GM18951 (cell line): ENCODE results near the gene MAST1.
"Not testable (repeated sequence)": the region's sequence is repeated elsewhere in the genome, so short reads cannot be mapped to it uniquely, and the experiment has no call there.

Source experiments
- POLR2A ChIP-seq: IDR thresholded peaks from 4 replicates; pipeline ENCODE4 v1.6.1; 2011; ENCODE audit warnings: mild to moderate bottlenecking; ENCODE audit not compliant: insufficient read length, insufficient read depth; ENCODE audit errors: extremely low read depth
- in situ Hi-C: fragments of 300-500 bp; cut with MboI; formaldehyde crosslinking; loops from one replicate; pipeline ENCODE4 v1.12.0; 2022; ENCODE audit warnings: low sequenced_read_pairs, mixed read lengths, inconsistent platforms; ENCODE audit not compliant: unreplicated experiment

Gene MAST1

GRCh38 chr19:12841094-12841493 lies 2.8 kb downstream of the MAST1 start:
- no peak for TF ChIP-seq POLR2A
- in situ Hi-C loops = no loop called here

- no peak for TF ChIP-seq POLR2A
- in situ Hi-C loops = no loop called here
These were observed 4.2 kb downstream of the MAST1 start for GRCh38 chr19:12842511-12842910.

GRCh38 chr19:12843328-12843727 lies 5.0 kb downstream of the MAST1 start:
- no peak for TF ChIP-seq POLR2A
- in situ Hi-C loops = no loop called here

DNA sequence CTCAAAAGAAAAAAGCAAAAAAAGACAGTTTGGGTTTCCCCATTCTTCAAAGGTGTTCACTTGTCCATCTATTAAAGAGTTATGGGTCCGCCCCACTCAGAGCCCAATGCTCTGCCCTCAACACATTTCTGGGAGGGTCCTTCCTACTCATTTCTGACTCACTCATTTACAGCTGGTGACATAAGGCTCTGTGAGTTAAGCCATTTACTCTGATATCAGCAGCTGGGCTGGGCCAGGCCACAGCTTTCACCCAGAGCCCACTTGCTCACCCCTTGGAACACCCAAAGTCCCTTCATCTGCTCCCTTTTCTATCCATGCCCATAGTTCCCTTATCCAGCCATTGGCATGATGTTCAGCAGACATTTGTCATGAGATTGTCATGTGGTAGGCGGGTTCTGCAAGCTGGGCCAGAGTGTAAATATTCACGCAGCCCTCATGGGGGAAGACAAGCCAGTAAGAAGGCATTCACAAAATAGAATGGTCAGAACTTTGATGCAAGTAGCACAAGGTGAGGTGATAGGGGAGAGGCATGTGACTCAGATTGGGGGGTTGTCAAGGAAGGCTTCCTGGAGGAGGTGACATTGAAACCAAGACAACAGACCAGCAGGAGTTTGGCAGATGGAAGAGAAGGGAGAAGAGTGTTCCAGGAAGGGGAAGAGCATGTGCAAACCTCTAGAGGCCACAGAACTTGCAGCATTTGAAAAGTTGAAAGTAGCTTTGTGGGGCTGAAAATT lies 5.9 kb downstream of the MAST1 start:
- in situ Hi-C loops = no loop called here
- no peak for TF ChIP-seq POLR2A

GRCh38 chr19:12846613-12847012 lies 8.3 kb downstream of the MAST1 start:
- in situ Hi-C loops = not testable (repeated sequence)

DNA sequence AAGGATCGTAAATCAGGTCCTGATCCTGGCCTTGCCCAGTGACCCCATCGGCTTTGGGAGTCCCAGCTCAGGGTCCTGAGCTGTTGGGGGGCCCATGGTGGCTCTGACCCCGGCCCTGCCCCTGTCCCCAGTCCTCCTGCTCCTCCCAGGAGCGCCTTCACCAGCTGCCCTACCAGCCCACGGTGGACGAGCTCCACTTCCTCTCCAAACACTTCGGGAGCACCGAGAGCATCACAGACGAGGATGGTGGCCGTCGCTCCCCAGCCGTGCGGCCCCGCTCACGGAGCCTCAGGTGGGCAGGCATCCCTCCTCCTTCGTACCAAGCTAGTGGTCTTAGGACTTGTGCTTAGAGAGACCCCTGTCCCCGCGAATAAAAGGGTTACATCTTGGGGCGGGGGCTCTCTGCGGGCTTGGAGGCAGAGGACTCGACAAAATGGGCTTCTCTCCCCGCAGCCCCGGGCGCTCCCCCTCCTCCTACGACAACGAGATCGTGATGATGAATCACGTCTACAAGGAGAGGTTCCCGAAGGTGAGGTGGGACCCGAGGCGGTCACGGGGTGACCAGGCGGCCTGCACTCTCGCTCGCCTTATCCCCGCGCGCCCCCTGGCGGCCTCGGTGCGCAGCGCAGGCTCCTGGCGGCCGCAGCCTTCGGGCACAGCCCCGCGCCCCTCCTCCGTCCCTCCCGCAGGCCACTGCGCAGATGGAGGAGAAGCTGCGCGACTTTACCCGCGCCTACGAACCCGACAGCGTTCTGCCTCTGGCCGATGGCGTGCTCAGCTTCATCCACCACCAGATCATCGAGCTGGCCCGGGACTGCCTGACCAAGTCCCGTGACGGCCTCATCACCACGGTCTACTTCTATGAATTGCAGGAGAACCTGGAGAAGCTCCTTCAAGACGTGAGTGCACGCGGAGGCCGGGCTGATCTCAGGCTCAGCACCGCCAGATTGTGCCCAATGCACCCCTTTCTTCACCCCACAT lies 9.1 kb downstream of the MAST1 start:
- in situ Hi-C loops = no loop called here
- no peak for TF ChIP-seq POLR2A

DNA sequence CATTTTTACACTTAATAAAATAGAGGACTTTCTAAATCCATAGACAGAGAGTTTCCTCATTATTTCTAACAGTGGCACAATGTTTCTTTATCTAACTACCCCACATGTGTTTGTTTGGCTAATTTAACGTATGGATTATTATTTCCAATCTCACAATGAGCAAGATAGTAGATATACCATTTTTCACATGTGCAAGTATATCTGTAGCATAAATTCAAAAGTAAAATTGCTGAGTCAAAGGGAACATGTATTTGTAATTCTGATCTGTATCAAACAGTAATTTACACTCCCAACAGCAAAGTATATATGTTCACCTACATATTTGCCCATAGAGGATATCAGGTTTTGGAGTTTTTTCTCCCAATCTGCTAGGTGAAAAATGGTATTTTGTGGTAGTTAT lies 18.3 kb downstream of the MAST1 start:
- in situ Hi-C loops = no loop called here

GRCh38 chr19:12858041-12858928 lies 20.0 kb downstream of the MAST1 start:
- in situ Hi-C loops = no loop called here
- TF ChIP-seq POLR2A = no peak

More for the DNA sequence above, 18.3 kb downstream of the MAST1 start:
- TF ChIP-seq POLR2A = no peak

DNA sequence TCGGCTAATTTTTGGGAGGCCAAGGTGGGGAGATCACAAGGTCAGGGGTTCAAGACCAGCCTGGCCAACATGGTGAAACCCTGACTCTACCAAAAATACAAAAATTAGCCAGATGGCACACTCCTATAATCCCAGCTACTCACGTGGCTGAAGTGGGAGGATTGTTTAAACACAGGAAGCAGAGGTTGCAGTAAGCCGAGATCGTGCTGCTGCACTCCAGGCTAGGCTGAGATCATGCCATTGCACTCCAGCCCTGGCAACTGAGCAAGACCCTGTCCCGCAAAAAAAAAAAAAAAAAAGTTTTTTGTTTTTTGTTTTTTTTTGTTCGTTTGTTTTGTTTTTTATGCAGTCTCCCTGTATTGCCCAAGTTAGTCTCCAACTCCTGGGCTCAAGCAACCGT lies 21.2 kb downstream of the MAST1 start:
- TF ChIP-seq POLR2A = no peak
- in situ Hi-C loops = no loop called here

GRCh38 chr19:12864143-12864542 lies 25.8 kb downstream of the MAST1 start:
- TF ChIP-seq POLR2A = no peak
- in situ Hi-C loops = no loop called here

DNA sequence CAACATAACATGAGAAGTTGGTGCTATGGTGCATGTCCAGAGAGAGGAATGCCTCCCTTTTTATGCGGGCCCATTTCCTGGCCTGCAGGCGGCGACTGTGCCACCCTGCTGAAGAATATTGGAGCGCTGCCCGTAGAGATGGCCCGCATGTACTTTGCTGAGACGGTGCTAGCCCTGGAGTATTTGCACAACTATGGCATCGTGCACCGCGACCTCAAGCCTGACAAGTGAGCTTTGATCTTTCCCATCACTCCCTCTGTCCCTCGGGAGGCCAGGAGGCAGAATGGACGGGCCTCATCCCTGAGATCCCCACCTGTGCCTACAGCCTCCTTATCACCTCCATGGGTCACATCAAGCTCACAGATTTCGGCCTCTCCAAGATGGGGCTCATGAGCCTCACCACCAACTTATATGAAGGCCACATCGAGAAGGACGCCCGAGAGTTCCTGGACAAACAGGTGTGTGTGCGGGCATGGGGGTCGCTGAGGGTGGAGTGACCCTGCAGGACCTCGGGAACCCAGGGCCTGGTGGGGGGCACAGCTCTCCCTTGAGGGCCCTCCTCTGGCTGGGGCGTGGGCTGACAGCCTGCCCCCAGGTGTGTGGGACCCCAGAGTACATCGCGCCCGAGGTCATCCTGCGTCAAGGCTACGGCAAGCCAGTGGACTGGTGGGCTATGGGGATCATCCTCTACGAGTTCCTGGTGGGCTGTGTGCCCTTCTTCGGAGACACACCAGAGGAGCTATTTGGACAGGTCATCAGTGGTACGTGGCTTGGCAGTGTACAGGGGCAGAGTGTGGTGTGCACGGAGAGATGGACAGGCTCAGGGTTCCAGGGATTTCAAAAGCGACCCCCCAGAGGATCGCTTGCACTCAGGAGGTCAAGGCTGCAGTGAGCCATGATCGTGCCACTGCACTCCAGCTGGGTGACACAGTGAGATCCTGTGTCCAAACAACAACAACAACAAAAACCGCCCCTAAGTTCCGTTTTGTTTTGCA lies 26.7 kb downstream of the MAST1 start:
- in situ Hi-C loops = no loop called here
- TF ChIP-seq POLR2A = no peak
